Suprapubic skin (tissue), 3 donors: ENCODE measurements around the gene HOXC9.

Experiments used
- POLR2AphosphoS5 ChIP-seq, 3 donors: sonication (generic); formaldehyde crosslinking; IDR thresholded peaks; one replicate each; pipeline ENCODE4 v1.6.1; 2017; ENCODE audit warnings: antibody characterized with exemption in 3 of 3
- TF ChIP-seq, protein P1 (sequence below), 2 donors: fragments of 200-600 bp in 1 of 2; fragments of 450-650 bp in 1 of 2; sonication (generic) in 1 of 2; IDR thresholded peaks; one replicate each; pipeline ENCODE4 v1.5.1; 2016 to 2019; ENCODE audit warnings: antibody characterized with exemption in 2 of 2, mild to moderate bottlenecking in 1 of 2, moderate library complexity in 1 of 2

DNA sequence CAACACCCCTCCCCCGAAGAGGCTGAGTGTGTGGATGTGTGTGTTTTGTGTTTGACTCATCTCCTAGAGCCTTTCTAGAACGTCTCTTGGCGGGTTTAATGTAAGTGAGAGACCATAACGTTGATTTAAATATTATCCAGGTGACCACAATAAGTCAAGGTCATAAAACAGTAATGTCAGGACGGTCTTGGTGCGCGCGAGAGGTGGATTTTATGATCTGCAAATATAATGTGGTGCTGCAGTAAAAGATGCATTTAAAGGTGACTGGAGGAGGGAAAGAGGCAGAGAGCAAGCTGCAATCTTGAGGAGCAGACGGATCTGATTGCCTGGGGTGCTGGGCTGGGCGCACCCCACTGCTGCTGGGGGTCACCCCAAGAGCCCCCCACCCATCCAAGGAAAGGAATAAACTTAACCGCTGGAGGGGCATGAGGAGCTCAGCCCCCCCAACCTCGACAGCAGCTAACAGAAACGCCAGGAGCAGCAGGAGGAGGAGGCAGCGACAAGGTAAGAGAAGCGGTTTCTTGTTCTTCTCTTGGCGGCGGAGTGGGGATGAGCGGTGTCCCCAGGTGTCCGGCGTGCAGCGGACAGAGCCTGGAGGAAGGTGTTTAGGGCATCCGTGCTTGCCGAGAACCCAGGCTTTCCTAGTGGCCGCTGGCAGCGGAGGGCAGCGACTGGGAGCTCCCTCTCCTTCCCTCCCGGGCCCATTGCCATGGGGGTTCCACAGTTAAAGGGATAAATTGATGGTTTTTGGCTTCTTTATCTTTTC, 9.5 kb upstream of the HOXC9 start:
- TF ChIP-seq, protein P1, sequence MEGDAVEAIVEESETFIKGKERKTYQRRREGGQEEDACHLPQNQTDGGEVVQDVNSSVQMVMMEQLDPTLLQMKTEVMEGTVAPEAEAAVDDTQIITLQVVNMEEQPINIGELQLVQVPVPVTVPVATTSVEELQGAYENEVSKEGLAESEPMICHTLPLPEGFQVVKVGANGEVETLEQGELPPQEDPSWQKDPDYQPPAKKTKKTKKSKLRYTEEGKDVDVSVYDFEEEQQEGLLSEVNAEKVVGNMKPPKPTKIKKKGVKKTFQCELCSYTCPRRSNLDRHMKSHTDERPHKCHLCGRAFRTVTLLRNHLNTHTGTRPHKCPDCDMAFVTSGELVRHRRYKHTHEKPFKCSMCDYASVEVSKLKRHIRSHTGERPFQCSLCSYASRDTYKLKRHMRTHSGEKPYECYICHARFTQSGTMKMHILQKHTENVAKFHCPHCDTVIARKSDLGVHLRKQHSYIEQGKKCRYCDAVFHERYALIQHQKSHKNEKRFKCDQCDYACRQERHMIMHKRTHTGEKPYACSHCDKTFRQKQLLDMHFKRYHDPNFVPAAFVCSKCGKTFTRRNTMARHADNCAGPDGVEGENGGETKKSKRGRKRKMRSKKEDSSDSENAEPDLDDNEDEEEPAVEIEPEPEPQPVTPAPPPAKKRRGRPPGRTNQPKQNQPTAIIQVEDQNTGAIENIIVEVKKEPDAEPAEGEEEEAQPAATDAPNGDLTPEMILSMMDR (IDR thresholded peaks at IDR 0.05): no peak
- no peak for TF ChIP-seq POLR2AphosphoS5 (IDR thresholded peaks at IDR 0.05)
